GM18951 (cell line): Measurements from ENCODE around the gene MICAL3.
"Not testable (repeated sequence)": the region's sequence is repeated elsewhere in the genome, so short reads cannot be mapped to it uniquely, and the experiment has no call there.

ENCODE experiments used
- POLR2A ChIP-seq: IDR thresholded peaks from 4 replicates; pipeline ENCODE4 v1.6.1; 2011; ENCODE audit warnings: mild to moderate bottlenecking; ENCODE audit not compliant: insufficient read length, insufficient read depth; ENCODE audit errors: extremely low read depth
- in situ Hi-C: fragments of 300-500 bp; cut with MboI; formaldehyde crosslinking; loops from one replicate; pipeline ENCODE4 v1.12.0; 2022; ENCODE audit warnings: low sequenced_read_pairs, mixed read lengths, inconsistent platforms; ENCODE audit not compliant: unreplicated experiment

The MICAL3 gene

DNA sequence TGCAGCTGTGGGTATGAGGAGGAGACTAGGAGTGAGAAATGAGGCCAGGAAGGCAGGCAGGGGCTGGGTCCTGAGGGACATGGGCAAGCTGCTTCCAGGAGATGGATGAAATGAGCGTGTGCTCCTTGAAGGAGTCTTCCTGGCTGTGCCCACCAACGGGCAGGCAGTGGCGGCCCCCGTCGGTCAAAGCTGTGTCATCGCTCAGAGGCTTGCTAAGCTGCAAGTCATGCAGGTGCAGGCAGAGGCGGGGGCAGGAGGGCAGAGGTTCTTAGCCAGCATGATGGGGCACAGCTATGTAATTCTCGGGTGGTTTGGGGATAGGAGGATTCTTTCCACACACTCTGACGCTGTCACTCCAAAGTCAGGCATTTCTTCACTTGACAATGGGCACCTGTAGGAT, 40.9 kb upstream of the MICAL3 start:
- in situ Hi-C loops, result loop anchor here (5.0 kb wide), 1 partner anchor 233 kb away; no protein-coding TSS in a partner anchor
- TF ChIP-seq POLR2A, result no peak

GRCh38 chr22:18064636-18065035, 40.3 kb upstream of the MICAL3 start:
- in situ Hi-C loops, result loop anchor here (5.0 kb wide), 1 partner anchor 232 kb away; no protein-coding TSS in a partner anchor
- no peak for TF ChIP-seq POLR2A

DNA sequence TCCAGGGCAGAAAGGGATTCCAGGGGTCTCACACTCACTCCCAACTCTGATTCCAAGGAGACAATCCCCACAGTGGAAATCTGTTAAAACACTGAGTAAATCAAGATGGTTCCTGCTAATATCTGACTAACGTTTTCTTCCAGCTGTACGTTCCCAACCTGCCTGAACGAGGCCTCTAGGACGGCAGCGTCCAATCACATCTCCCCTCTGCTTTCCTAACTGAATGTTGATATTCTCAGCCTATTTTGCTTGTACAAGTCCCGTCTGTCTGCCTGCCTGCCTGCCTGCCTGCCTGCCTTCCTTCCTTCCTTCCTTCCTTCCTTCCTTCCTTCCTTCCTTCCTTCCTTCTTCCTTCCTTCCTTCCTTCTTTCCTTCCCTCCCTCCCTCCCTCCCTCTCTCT, 39.4 kb upstream of the MICAL3 start:
- in situ Hi-C loops, result not testable (repeated sequence)

GRCh38 chr22:18063306-18063705, 38.9 kb upstream of the MICAL3 start:
- in situ Hi-C loops, result no loop called here
- no peak for TF ChIP-seq POLR2A

GRCh38 chr22:18062421-18062820, 38.1 kb upstream of the MICAL3 start:
- no peak for TF ChIP-seq POLR2A
- in situ Hi-C loops, result no loop called here

- in situ Hi-C loops, result no loop called here
- no peak for TF ChIP-seq POLR2A
These were observed 36.6 kb upstream of the MICAL3 start for GRCh38 chr22:18060646-18061620.

DNA sequence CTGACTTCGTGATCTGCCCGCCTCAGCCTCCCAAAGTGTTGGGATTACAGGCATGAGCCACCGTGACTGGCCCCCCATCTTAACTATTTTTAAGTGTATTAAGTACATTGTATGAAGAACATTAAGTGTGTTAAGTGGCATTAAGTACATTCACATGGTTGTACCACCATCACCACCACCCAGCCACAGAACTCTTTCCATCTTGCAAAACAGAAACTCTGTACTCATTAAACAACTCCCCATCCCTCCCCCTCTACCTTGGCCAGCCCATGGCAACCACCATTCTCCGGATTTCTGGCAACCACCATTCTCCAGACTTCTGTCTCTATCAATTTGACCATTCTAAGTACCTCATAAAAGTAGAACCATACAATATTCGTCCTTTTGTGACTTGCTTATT, 35.6 kb upstream of the MICAL3 start:
- TF ChIP-seq POLR2A, result no peak
- in situ Hi-C loops, result no loop called here

GRCh38 chr22:18059473-18059872, 35.1 kb upstream of the MICAL3 start:
- TF ChIP-seq POLR2A, result no peak
- in situ Hi-C loops, result no loop called here

DNA sequence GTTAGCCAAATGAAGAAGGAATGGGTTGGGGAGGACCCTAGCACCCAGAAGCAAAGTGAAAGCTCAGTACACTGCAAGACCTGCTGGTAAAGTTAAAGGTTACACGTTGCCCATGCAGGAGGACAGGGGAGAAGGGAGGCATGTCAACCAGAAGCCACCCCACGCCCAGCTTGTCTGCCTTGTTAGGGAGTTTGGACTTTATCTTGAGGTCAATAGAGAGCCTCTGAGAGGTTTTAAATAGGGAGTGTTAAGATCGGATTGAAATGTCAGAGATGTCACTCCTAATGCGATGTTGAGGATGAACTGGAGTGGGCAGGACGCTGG, 34.7 kb upstream of the MICAL3 start:
- TF ChIP-seq POLR2A, result no peak
- in situ Hi-C loops, result no loop called here

GRCh38 chr22:18058371-18059093, 34.2 kb upstream of the MICAL3 start:
- no peak for TF ChIP-seq POLR2A
- in situ Hi-C loops, result no loop called here

DNA sequence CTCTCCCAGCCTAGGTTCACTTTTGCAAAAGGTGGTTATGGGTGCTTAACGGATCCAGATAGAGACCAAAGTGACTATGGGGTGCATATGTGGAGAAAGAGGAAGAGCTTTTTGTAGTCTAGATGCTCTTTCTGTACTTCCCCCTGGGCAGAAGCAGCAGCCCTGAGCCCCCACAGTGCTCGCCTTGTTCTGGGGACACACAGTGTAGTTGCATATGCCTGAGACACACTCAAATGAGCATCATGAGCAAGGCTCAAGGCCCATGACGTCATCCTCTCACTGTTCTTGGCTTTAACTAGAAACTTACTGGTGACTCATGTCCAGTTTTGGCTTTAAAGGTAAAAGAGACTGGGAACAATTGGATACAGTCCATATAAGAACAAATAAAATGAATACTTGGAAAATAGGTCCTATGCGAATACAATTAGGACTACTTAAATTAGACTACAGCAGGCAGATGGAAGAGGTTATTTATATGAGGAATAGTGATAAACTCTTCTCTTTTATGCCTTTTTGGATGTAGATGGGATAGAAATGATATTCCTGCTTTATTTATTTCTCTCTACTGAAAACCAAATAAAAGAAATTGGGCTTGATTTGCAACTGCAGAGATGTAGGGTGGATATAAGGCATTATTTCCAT, 33.3 kb upstream of the MICAL3 start:
- in situ Hi-C loops, result no loop called here
- no peak for TF ChIP-seq POLR2A

- TF ChIP-seq POLR2A, result no peak
- in situ Hi-C loops, result no loop called here
These were observed 32.6 kb upstream of the MICAL3 start for GRCh38 chr22:18056807-18057474.

GRCh38 chr22:18056161-18056666, 31.9 kb upstream of the MICAL3 start:
- no peak for TF ChIP-seq POLR2A
- in situ Hi-C loops, result no loop called here

DNA sequence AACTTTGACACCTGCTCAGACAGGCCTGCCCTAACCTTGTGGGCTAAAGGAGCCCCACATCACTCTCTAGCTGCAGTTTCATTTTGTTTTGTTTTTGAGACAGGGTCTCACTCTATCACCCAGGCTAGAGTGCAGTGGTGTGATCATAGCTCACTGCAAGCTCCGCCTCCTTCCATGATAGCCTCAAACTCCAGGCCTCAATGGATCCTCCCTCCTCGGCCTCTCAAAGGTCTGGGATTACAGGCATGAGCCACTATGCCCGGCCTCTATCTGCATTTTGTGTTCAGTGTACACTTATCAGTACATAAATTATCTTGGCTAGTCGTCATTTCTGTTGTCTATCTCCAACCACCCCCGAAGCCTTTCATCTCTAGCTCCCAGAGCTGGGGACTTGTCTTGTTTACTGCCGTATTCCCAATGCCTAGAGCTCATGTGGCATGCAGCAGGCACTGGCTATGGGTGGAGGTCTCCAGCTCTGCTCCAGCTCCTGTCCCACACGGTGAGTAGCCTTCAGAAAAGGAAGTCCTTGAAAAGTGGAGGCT, 31.3 kb upstream of the MICAL3 start:
- in situ Hi-C loops, result no loop called here
- no peak for TF ChIP-seq POLR2A

DNA sequence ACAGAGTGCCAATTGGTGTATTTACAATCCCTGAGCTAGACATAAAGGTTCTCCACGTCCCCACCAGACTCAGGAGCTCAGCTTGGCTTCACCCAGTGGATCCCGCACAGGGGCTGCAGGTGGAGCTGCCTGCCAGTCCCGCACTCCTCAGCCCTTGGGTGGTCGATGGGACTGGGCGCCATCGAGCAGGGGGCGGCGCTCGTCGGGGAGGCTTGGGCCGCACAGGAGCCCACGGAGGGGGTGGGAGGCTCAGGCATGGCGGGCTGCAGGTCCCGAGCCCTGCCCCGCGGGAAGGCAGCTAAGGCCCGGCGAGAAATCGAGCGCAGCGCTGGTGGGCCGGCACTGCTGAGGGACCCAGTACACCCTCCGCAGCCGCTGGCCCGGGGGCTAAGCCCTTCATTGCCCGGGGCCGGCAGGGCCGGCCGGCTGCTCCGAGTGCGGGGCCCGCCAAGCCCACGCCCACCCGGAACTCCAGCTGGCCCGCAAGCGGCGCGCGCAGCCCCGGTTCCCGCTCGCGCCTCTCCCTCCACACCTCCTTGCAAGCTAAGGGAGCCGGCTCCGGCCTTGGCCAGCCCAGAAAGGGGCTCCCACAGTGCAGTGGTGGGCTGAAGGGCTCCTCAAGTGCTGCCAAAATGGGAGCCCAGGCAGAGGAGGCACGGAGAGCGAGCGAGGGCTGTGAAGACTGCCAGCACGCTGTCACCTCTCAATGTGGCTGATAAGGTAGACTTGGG, 29.0 kb upstream of the MICAL3 start:
- in situ Hi-C loops, result not testable (repeated sequence)

DNA sequence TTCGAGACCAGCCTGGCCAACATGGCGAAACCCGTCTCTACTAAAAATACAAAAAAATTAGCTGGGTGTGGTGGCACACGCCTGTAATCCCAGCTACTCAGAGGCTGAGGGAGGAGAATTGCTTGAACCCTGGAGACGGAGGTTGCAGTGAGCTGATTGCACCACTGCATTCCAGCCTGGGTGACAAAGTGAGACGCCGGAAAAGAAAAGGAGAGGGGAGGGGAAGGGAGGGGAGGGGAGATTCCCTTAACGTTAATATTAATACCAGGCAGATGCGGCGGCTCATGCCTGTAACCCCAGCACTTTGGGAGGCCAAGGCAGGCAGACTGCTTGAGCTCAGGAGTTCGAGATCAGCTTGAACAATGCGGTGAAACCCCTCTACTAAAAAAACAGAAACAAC, 26.8 kb upstream of the MICAL3 start:
- in situ Hi-C loops, result not testable (repeated sequence)
